ENCODE measurements around the gene UNC5C.

Gene UNC5C

GRCh38 chr4:95556207-95556859 is 7.6 kb upstream of the UNC5C start:
- no peak for TF ChIP-seq CTCF (IDR thresholded peaks at IDR 0.05; ENCODE audit: low read depth, low read length, missing control alignments)
- in situ Hi-C loops (cut with HindIII; ENCODE audit: low sequenced_read_pairs): no loop called here
- no peak overlapping the region for H3K4me3 ChIP-seq (ENCODE audit: low read depth, low read length)
- DNase-seq (ENCODE audit: low read depth): no peak

GRCh38 chr4:95552942-95553550 is 4.3 kb upstream of the UNC5C start:
- TF ChIP-seq CTCF (IDR thresholded peaks at IDR 0.05; ENCODE audit: low read depth, low read length, missing control alignments): no peak
- DNase-seq (ENCODE audit: low read depth): no peak
- in situ Hi-C loops (cut with HindIII; ENCODE audit: low sequenced_read_pairs): no loop called here
- H3K4me3 ChIP-seq (ENCODE audit: low read depth, low read length): no peak overlapping the region

GRCh38 chr4:95551653-95552052 is 2.9 kb upstream of the UNC5C start:
- in situ Hi-C loops (cut with HindIII; ENCODE audit: low sequenced_read_pairs): no loop called here
- TF ChIP-seq CTCF (IDR thresholded peaks at IDR 0.05; ENCODE audit: low read depth, low read length, missing control alignments): no peak
- no peak overlapping the region for H3K4me3 ChIP-seq (ENCODE audit: low read depth, low read length)
- no peak for DNase-seq (ENCODE audit: low read depth)

DNA sequence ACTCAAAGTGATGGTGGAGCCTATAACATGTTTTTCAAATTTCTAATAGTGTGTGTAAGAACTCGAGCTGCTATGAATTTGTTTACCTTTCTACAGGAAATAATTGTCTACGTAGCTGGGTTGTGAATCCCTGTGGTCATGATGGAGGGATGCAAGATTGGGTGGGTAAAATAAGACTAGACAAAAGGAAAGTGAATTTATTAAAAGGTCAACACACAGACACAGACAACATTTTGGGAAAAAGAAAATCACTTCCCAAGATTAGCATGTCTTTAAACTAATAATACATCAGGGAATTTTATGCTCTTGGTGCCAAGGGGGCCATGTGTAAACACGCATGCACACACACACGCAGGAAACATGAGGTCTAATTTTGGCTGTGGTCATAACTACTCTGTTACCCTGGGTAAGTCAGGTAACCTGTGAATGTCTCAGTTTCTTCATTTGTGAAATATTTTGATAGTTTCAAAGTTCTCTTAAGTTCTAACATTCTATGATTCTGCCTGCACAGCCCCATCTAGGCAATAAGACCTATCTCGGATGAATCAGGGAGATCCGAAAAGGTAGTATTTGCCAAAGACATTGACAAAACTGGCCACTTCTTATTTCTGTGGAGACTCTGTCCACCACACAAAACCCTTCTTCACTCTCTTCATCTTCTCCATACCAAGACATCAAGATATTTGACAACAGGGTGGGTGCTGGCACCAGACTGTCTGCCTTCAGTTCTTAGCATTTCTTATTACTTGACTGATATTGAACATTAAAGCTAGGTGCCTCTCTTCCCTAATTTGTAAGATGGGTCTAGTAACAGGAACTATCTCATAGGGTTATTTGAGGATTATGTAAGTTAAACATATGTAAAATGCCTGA is 1.6 kb upstream of the UNC5C start:
- no peak for DNase-seq (ENCODE audit: low read depth)

GRCh38 chr4:95549246-95550114 is 707 bp upstream of the UNC5C start:
- DNase-seq (ENCODE audit: low read depth): no peak

More for the DNA sequence above, 1.6 kb upstream of the UNC5C start:
- no peak for TF ChIP-seq CTCF (IDR thresholded peaks at IDR 0.05; ENCODE audit: low read depth, low read length, missing control alignments)
- in situ Hi-C loops (cut with HindIII; ENCODE audit: low sequenced_read_pairs): no loop called here
- H3K4me3 ChIP-seq (ENCODE audit: low read depth, low read length): peak overlapping the region; percentile 72

More at GRCh38 chr4:95549246-95550114, 707 bp upstream of the UNC5C start:
- H3K4me3 ChIP-seq (ENCODE audit: low read depth, low read length): peak overlapping the region; percentile 72
- in situ Hi-C loops (cut with HindIII; ENCODE audit: low sequenced_read_pairs): no loop called here
- TF ChIP-seq CTCF (IDR thresholded peaks at IDR 0.05; ENCODE audit: low read depth, low read length, missing control alignments): no peak
